Peyer's patch (tissue), 4 donors: ENCODE results near the gene ZFX. TPM values are rescaled to one million over a fixed set of nuclear protein-coding genes. Genes with fewer than 3 reads are reported as not detected.
"Not testable (repeated sequence)": the region's sequence is repeated elsewhere in the genome, so short reads cannot be mapped to it uniquely, and the experiment has no call there.

Experiments used
- DNase-seq, 3 donors: peaks; one replicate each; pipeline ENCODE4 v3.0.0-alpha.2; 2017 to 2019
- H3K27ac ChIP-seq, 4 donors: fragments of 200-600 bp; sonication (generic); one replicate each; pipeline ENCODE4 v1.5.1; 2016 to 2019
- H3K27me3 ChIP-seq, 2 donors: fragments of 200-600 bp; sonication (generic); one replicate each; pipeline ENCODE4 v1.5.1; 2019
- H3K36me3 ChIP-seq, 3 donors: fragments of 200-600 bp; sonication (generic); one replicate each; pipeline ENCODE4 v1.5.1; 2016 to 2019
- H3K4me1 ChIP-seq, 4 donors: fragments of 200-600 bp; sonication (generic); one replicate each; pipeline ENCODE4 v1.5.1; 2016 to 2019
- H3K4me3 ChIP-seq, 4 donors: fragments of 200-600 bp; sonication (generic); 1 replicate in 3 of 4; 2 replicates in 1 of 4; pipeline ENCODE4 v1.5.1; 2016 to 2019; ENCODE audit warnings: mild to moderate bottlenecking in 1 of 4
- H3K9me3 ChIP-seq, 4 donors: fragments of 200-600 bp; sonication (generic); one replicate each; pipeline ENCODE4 v1.5.1; 2016 to 2019; ENCODE audit warnings: mild to moderate bottlenecking in 1 of 4
- CTCF ChIP-seq, 6 experiments: fragments of 450-650 bp in 4 of 6; fragments of 200-600 bp in 2 of 6; sonication (generic) in 1 of 6; IDR thresholded peaks; one replicate each; pipeline ENCODE4 v1.5.1; 2017 to 2019; ENCODE audit warnings: antibody characterized with exemption in 6 of 6, mild to moderate bottlenecking in 3 of 6, moderate library complexity in 1 of 6
- POLR2A ChIP-seq, 2 donors: fragments of 450-650 bp; IDR thresholded peaks; one replicate each; pipeline ENCODE4 v1.5.1; 2017; ENCODE audit warnings: antibody characterized with exemption in 2 of 2, mild to moderate bottlenecking in 2 of 2, moderate library complexity in 2 of 2
- total RNA-seq, 4 donors: library from RNA; depleted of rRNA; stranded (reverse); fragments of >200 nt; gene quantifications; one replicate each; pipeline ENCODE4 v1.1.0, GENCODE V29; 2016

ZFX gene
- total RNA-seq, 4 donors from 2014 or later = 20.4 to 92.4 (median 43.4) TPM

- Histone ChIP-seq H3K9me3 (no peaks in the 10 kb centered on the region), H3K27ac (no peak overlapping the region), H3K4me3 (no peak overlapping the region), H3K36me3 (no peaks in the 10 kb centered on the region), H3K27me3 (no peaks in the 10 kb centered on the region), H3K4me1 (peaks cover 0 to 11% (median 4%) of the 10 kb centered on the region in 4 donors)
- DNase-seq = no peak
- no peak for TF ChIP-seq CTCF (IDR thresholded peaks at IDR 0.05)
- TF ChIP-seq POLR2A (IDR thresholded peaks at IDR 0.05) = no peak
Observed at GRCh38 chrX:24153796-24154189, 4.3 kb downstream of the ZFX start.

GRCh38 chrX:24154490-24155034 is 5.0 kb downstream of the ZFX start:
- no peak overlapping the region for H3K4me3 ChIP-seq
- no peak overlapping the region for H3K27ac ChIP-seq
- no peaks in the 10 kb centered on the region for H3K27me3 ChIP-seq
- no peaks in the 10 kb centered on the region for H3K9me3 ChIP-seq
- no peak for DNase-seq
- H3K36me3 ChIP-seq = no peaks in the 10 kb centered on the region
- TF ChIP-seq CTCF (IDR thresholded peaks at IDR 0.05) = no peak
- no peak for TF ChIP-seq POLR2A (IDR thresholded peaks at IDR 0.05)
- peaks cover 0 to 11% (median 4%) of the 10 kb centered on the region in 4 donors for H3K4me1 ChIP-seq

GRCh38 chrX:24155747-24156146 is 6.2 kb downstream of the ZFX start:
- H3K4me1 ChIP-seq = peaks cover 0 to 11% (median 4%) of the 10 kb centered on the region in 4 donors
- H3K27ac ChIP-seq = not testable (repeated sequence)

GRCh38 chrX:24156177-24156576 is 6.6 kb downstream of the ZFX start:
- H3K9me3 ChIP-seq = no peaks in the 10 kb centered on the region
- no peak overlapping the region for H3K27ac ChIP-seq
- no peak for DNase-seq
- no peaks in the 10 kb centered on the region for H3K27me3 ChIP-seq
- H3K36me3 ChIP-seq = no peaks in the 10 kb centered on the region
- no peak overlapping the region for H3K4me3 ChIP-seq
- peaks cover 0 to 11% (median 4%) of the 10 kb centered on the region in 4 donors for H3K4me1 ChIP-seq
- TF ChIP-seq CTCF (IDR thresholded peaks at IDR 0.05) (no peak), POLR2A (IDR thresholded peaks at IDR 0.05) (no peak)

More at GRCh38 chrX:24155747-24156146, 6.2 kb downstream of the ZFX start:
- not testable (repeated sequence) for H3K36me3 ChIP-seq, H3K27me3 ChIP-seq, H3K4me3 ChIP-seq, DNase-seq, H3K9me3 ChIP-seq

- Histone ChIP-seq H3K4me3 (no peak overlapping the region), H3K9me3 (no peaks in the 10 kb centered on the region), H3K27ac (no peak overlapping the region), H3K27me3 (no peaks in the 10 kb centered on the region), H3K36me3 (no peaks in the 10 kb centered on the region), H3K4me1 (peaks cover 0 to 2% (median 0%) of the 10 kb centered on the region in 4 donors)
- DNase-seq = no peak
- TF ChIP-seq CTCF (IDR thresholded peaks at IDR 0.05) = no peak
- TF ChIP-seq POLR2A (IDR thresholded peaks at IDR 0.05) = no peak
Observed at GRCh38 chrX:24158881-24159280, 9.4 kb downstream of the ZFX start.

- Histone ChIP-seq H3K9me3 (no peaks in the 10 kb centered on the region), H3K36me3 (no peaks in the 10 kb centered on the region), H3K27me3 (no peaks in the 10 kb centered on the region), H3K4me1 (peaks cover 0 to under 1% (median 0%) of the 10 kb centered on the region in 4 donors), H3K27ac (no peak overlapping the region), H3K4me3 (no peak overlapping the region)
- TF ChIP-seq POLR2A (IDR thresholded peaks at IDR 0.05) (no peak), CTCF (IDR thresholded peaks at IDR 0.05) (no peak)
- DNase-seq = no peak
Observed at GRCh38 chrX:24166078-24166477, 16.5 kb downstream of the ZFX start.
